HuH-7.5 (cell line): ENCODE measurements around the gene NANOS3.
A peak's percentile ranks its signal among the peaks of the same experiment; 100 is the strongest.
"Not testable (repeated sequence)": the region's sequence is repeated elsewhere in the genome, so short reads cannot be mapped to it uniquely, and the experiment has no call there.

Experiments
- DNase-seq: peaks from one replicate; pipeline ENCODE4 v3.0.0; 2011; ENCODE audit warnings: low spot score

Gene NANOS3

DNA sequence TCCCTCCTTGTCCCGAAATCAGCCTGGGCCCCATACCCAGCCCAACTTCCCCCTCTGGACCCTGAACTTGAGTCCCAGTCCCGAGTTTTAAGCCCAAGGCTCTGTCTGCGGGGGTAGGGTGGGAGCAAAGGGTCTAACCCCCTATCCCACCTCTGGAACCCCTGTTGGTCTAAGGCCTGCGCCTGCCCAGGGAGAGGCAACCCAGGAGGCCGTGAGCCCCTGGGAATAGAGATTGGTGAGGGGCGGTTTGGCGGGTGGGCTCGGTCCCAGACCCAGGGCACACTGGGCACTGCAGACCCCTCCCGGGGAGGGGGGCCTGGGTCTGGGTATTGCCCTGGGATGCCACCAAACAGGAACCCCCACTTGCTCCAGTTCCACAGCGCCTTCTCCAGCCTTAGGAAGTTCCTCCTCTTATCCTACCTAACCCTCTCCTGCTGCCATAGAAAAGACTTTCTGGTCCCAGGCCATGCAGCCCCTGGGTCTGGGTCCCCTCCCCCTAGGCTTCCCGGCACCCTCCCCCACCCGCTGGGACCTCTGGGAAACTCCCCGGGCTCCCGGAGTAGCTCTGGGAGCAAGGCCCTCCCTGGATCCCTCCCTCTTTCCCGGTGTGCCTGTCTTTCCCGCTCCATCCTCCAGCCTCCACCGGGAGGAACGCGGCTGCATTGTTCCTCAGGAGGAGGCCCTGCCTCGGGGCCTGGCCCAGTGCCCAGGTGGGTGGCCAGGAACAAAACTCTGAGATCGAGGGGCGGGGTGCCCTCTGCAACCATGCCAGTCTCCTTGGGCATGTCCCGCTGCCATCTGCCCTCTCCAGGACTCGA, 33.6 kb upstream of the NANOS3 start:
- peak; percentile 81 for DNase-seq

DNA sequence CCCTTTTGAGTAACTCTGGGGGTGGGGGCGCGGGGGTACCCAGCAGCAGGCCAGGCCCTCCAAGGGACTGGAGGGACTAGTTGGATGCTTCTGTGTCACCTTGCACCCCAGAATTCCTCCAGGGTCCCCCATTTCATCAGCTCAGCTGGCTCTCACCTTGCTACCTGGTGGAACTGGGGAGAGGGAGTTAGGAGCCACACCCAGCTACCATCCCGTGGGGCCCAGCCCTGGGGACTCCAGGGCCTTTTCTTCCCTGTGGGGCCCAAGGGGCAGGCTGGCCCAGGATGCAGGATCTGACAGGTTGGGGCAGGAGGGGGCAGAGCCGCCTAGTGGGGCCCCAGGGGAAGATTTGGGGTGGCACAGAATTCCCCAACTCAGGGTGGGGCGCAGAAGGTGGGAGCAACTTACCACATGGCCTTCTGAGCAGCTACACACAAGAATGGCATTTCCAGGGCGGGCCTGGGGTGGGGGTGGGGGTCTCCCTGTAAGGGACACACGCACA, 32.8 kb upstream of the NANOS3 start:
- no peak for DNase-seq

GRCh38 chr19:13846557-13847406, 30.2 kb upstream of the NANOS3 start:
- DNase-seq = peak; percentile 92

GRCh38 chr19:13847407-13848339, 29.3 kb upstream of the NANOS3 start:
- DNase-seq = peak; percentile 95

- no peak for DNase-seq
Observed at GRCh38 chr19:13848340-13848677, 28.6 kb upstream of the NANOS3 start.

- no peak for DNase-seq
Observed at GRCh38 chr19:13848798-13849676, 27.9 kb upstream of the NANOS3 start.

GRCh38 chr19:13849991-13850909, 26.7 kb upstream of the NANOS3 start:
- peak; percentile 83 for DNase-seq

DNA sequence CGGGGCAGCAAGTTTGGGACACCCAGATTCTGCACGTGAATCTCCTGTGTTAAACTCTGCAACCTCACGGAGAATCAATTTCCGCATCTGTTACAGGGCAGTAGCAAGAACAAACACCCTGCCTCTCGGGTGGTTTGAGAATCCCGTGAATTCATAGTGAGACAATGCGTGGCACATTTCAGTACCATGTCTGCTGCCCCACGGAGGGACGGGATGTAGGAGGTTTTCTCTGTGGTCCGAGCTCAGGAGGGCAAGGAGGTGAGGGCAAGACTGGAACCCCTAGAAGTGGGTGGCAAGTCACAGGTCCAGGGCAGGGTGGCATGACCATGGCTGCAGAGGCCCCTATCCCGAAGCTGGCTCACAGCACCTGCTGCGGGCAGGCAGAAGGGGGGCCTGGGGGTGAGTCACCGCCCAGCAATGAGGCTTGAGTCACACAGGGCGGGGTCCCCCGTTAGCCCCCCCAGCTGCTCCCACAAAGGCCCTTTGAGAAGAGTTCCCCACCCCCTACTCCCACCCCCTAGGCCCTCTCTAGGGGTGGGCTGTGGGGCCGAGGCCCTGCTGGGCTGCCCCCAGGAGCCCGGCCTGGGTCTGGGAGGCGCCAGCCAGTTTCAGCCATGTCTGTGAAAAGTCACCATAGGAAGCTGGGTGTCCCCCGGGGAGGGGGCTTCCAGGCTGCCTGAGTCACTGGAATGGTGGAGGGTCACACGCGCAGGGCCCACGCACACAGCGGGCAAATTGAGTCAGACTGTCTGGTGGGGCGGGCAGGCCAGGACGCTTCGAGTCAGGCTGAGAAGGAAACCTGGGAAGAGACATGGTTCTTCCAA, 25.8 kb upstream of the NANOS3 start:
- no peak for DNase-seq

GRCh38 chr19:13851734-13852114, 25.2 kb upstream of the NANOS3 start:
- not testable (repeated sequence) for DNase-seq

- DNase-seq = not testable (repeated sequence)
Observed at GRCh38 chr19:13852171-13852707, 24.7 kb upstream of the NANOS3 start.

GRCh38 chr19:13856497-13856896, 20.4 kb upstream of the NANOS3 start:
- no peak for DNase-seq

DNA sequence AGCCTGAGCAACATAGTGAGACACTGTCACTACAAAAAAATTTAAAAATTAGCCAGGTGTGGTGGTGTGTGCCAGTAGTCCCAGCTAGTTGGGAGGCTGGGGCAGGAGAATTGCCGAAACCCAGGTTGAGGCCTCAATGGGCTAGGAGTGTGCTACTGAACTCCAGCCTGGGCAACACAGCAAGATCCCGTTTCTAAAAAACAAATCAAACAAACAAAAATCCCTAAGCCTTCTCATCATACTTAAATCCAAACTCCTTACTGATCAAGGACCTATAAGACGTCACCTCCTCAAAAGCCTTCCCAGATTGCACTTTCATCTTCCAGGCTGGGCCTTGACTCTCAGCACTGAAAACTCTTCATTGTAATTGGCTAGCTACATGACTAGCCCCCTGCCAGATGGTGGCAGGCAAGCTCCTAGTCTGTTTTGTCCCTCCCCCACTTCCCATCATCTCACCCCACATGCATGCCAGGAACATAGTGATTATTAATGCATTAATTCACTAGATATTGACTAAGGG, 17.5 kb upstream of the NANOS3 start:
- DNase-seq = no peak

GRCh38 chr19:13860679-13861391, 16.1 kb upstream of the NANOS3 start:
- no peak for DNase-seq

DNA sequence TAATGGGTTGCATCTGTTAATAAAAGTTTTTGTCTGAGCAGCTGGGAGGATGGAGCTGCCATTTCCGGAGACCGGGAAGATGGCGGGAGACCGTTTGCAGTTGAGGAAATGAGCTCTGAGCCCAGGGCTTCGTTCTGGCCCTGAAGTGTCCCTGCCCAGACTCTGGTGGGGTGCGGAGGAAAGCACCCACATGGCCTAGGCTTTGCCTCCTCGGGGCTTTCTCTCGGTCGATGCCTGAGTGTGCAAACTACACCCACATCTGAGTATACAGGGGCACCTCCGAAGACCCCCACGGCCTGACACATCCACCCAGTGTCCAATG, 15.6 kb upstream of the NANOS3 start:
- DNase-seq = no peak

- peak; percentile 95 for DNase-seq
Observed at GRCh38 chr19:13861714-13862531, 15.0 kb upstream of the NANOS3 start.

- no peak for DNase-seq
Observed at GRCh38 chr19:13864046-13864666, 12.8 kb upstream of the NANOS3 start.
